Nephron (organoid): ENCODE results near the gene WDR17.

Experiments
- H3K27ac Mint-ChIP-seq, 3 experiments: 2 replicates each; pipeline ENCODE4 v1.8.0; 2020; ENCODE audit warnings: mixed read lengths in 3 of 3, mild to moderate bottlenecking in 2 of 3, moderate library complexity in 1 of 3
- H3K27me3 Mint-ChIP-seq: 2 replicates; pipeline ENCODE4 v1.8.0; 2021; ENCODE audit warnings: low read depth, mild to moderate bottlenecking, moderate library complexity, mixed read lengths
- H3K36me3 Mint-ChIP-seq: 2 replicates; pipeline ENCODE4 v1.8.0; 2020; ENCODE audit warnings: low read depth, mixed read lengths
- H3K4me1 Mint-ChIP-seq: 2 replicates; pipeline ENCODE4 v1.8.0; 2020; ENCODE audit warnings: mixed read lengths
- H3K4me3 Mint-ChIP-seq, 3 experiments: 2 replicates each; pipeline ENCODE4 v1.8.0; 2020; ENCODE audit warnings: mild to moderate bottlenecking in 3 of 3, mixed read lengths in 3 of 3, moderate library complexity in 2 of 3
- H3K9me3 Mint-ChIP-seq: 2 replicates; pipeline ENCODE4 v1.8.0; 2020; ENCODE audit warnings: mixed read lengths
- CTCF ChIP-seq, 3 experiments: fragments of 200-600 bp; sonication (generic); IDR thresholded peaks; one replicate each; pipeline ENCODE4 v1.5.0; 2021; ENCODE audit warnings: antibody characterized with exemption in 3 of 3; ENCODE audit not compliant: unreplicated experiment in 3 of 3

WDR17 gene

GRCh38 chr4:176195184-176195978 lies 129.7 kb downstream of the WDR17 start, which contains the start of gene SPATA4:
Gene SPATA4 (minus strand): TSS chr4:176195585. CDS start chr4:176195562, 23 bp downstream.
- H3K27ac Mint-ChIP-seq, result peak within 1 kb of the TSS; percentile 93 to 96 (median 95)
- no peaks in the 10 kb centered on the region for H3K36me3 Mint-ChIP-seq
- TF ChIP-seq CTCF (IDR thresholded peaks at IDR 0.05; ENCODE audit: unreplicated experiment in 3 of 3), result no peak
- H3K27me3 Mint-ChIP-seq, result no peaks in the 10 kb centered on the region
- peaks cover 14% of the 10 kb centered on the region for H3K4me1 Mint-ChIP-seq
- H3K9me3 Mint-ChIP-seq, result no peaks in the 10 kb centered on the region
- peak within 1 kb of the TSS; percentile 91 to 94 (median 94) for H3K4me3 Mint-ChIP-seq

- no peak for TF ChIP-seq CTCF (IDR thresholded peaks at IDR 0.05; ENCODE audit: unreplicated experiment in 3 of 3)
- H3K9me3 Mint-ChIP-seq, result no peaks in the 10 kb centered on the region
Measured at GRCh38 chr4:176198316-176198903, 132.8 kb downstream of the WDR17 start.

GRCh38 chr4:176205299-176205698 lies 139.7 kb downstream of the WDR17 start:
- H3K4me3 Mint-ChIP-seq, result no peak overlapping the region

More at GRCh38 chr4:176198316-176198903, 132.8 kb downstream of the WDR17 start:
- no peaks in the 10 kb centered on the region for H3K36me3 Mint-ChIP-seq
- H3K4me3 Mint-ChIP-seq, result no peak overlapping the region
- H3K27ac Mint-ChIP-seq, result no peak overlapping the region
- H3K4me1 Mint-ChIP-seq, result peaks cover 8% of the 10 kb centered on the region
- peaks cover 3% of the 10 kb centered on the region for H3K27me3 Mint-ChIP-seq

GRCh38 chr4:176207839-176208238 lies 142.2 kb downstream of the WDR17 start:
- peaks cover 19% of the 10 kb centered on the region for H3K27me3 Mint-ChIP-seq

More at GRCh38 chr4:176205299-176205698, 139.7 kb downstream of the WDR17 start:
- H3K36me3 Mint-ChIP-seq, result no peaks in the 10 kb centered on the region
- peaks cover 2% of the 10 kb centered on the region for H3K9me3 Mint-ChIP-seq
- H3K4me1 Mint-ChIP-seq, result no peaks in the 10 kb centered on the region
- TF ChIP-seq CTCF (IDR thresholded peaks at IDR 0.05; ENCODE audit: unreplicated experiment in 3 of 3), result no peak
- no peak overlapping the region for H3K27ac Mint-ChIP-seq
- H3K27me3 Mint-ChIP-seq, result peaks cover 21% of the 10 kb centered on the region

GRCh38 chr4:176209535-176209934 lies 143.9 kb downstream of the WDR17 start:
- no peak for TF ChIP-seq CTCF (IDR thresholded peaks at IDR 0.05; ENCODE audit: unreplicated experiment in 3 of 3)
- no peak overlapping the region for H3K4me3 Mint-ChIP-seq

More at GRCh38 chr4:176207839-176208238, 142.2 kb downstream of the WDR17 start:
- H3K4me1 Mint-ChIP-seq, result no peaks in the 10 kb centered on the region
- H3K9me3 Mint-ChIP-seq, result peaks cover 8% of the 10 kb centered on the region
- no peaks in the 10 kb centered on the region for H3K36me3 Mint-ChIP-seq
- no peak overlapping the region for H3K4me3 Mint-ChIP-seq
- no peak overlapping the region for H3K27ac Mint-ChIP-seq
- TF ChIP-seq CTCF (IDR thresholded peaks at IDR 0.05; ENCODE audit: unreplicated experiment in 3 of 3), result no peak

More at GRCh38 chr4:176209535-176209934, 143.9 kb downstream of the WDR17 start:
- Mint-ChIP-seq H3K27ac (no peak overlapping the region), H3K36me3 (no peaks in the 10 kb centered on the region), H3K9me3 (peaks cover 8% of the 10 kb centered on the region), H3K4me1 (no peaks in the 10 kb centered on the region), H3K27me3 (peaks cover 18% of the 10 kb centered on the region)
